H1 (cell line): Measurements from ENCODE around the gene KRT17. TPM values are rescaled to one million over a fixed set of nuclear protein-coding genes. Genes with fewer than 3 reads are reported as not detected.

Experiments used
- CTCF ChIA-PET: fragments of 300-600 bp; sonication (Branson Sonifier 250); formaldehyde crosslinking; loops from one replicate; lab custom pipeline; 2021; ENCODE audit not compliant: partially characterized antibody; lab: Charles Lee
- POLR2A ChIA-PET: fragments of 300-600 bp; sonication (Branson Sonifier 250); formaldehyde crosslinking; loops from one replicate; lab custom pipeline; 2021; ENCODE audit warnings: inconsistent platforms; ENCODE audit not compliant: partially characterized antibody; lab: Charles Lee
- DNase-seq, 2 experiments: peaks; one replicate each; pipeline versions ENCODE4 v3.0.0 to v3.0.0-alpha.2; 2010 to 2022; ENCODE audit warnings: low spot score in 2 of 2, low read depth in 1 of 2, mixed read lengths in 1 of 2
- FAIRE-seq: peaks from 2 replicates; lab custom pipeline; 2011; peaks lifted over from hg19 to GRCh38; lab: Jason Lieb, UNC
- H2AFZ ChIP-seq: 2 replicates; pipeline ENCODE4 v1.8.1; 2012; ENCODE audit warnings: low read length, inconsistent platforms
- H2AK5ac ChIP-seq: 2 replicates; pipeline ENCODE4 v1.6.1; 2013; ENCODE audit warnings: low read depth, low read length
- H2BK120ac ChIP-seq: replicated peaks from 2 replicates; pipeline ENCODE3; 2013; ENCODE audit warnings: low read depth, low read length, inconsistent platforms
- H2BK12ac ChIP-seq: 2 replicates; pipeline ENCODE4 v1.6.1; 2013; ENCODE audit warnings: low read depth, low read length
- H2BK15ac ChIP-seq: 2 replicates; pipeline ENCODE4 v1.6.1; 2013; ENCODE audit warnings: low read length
- H2BK20ac ChIP-seq: 2 replicates; pipeline ENCODE4 v1.6.1; 2013; ENCODE audit warnings: low read length
- H2BK5ac ChIP-seq: 2 replicates; pipeline ENCODE4 v1.6.1; 2013; ENCODE audit warnings: low read depth, low read length
- H3K14ac ChIP-seq: 2 replicates; pipeline ENCODE4 v1.6.1; 2013; ENCODE audit warnings: inconsistent platforms; ENCODE audit not compliant: insufficient read length
- H3K18ac ChIP-seq: 2 replicates; pipeline ENCODE4 v1.6.1; 2013; ENCODE audit warnings: low read length; ENCODE audit errors: extremely low read depth
- H3K23ac ChIP-seq: 2 replicates; pipeline ENCODE4 v1.6.1; 2013; ENCODE audit warnings: inconsistent platforms; ENCODE audit not compliant: insufficient read length
- H3K23me2 ChIP-seq: 2 replicates; pipeline ENCODE4 v1.6.1; 2013; ENCODE audit warnings: low read depth, low read length
- H3K27ac ChIP-seq: 2 replicates; pipeline ENCODE4 v1.6.1; 2011; ENCODE audit warnings: low read depth, low read length, inconsistent platforms
- H3K27me3 ChIP-seq, 4 experiments: replicated peaks in 1 of 4; 1 replicate in 1 of 4; 2 replicates in 3 of 4; pipeline versions ENCODE4 v1.6.1 to v1.8.1; 2011 to 2013; ENCODE audit warnings: low read length in 3 of 4, mild to moderate bottlenecking in 3 of 4, inconsistent platforms in 2 of 4, mixed read lengths in 2 of 4, moderate library complexity in 1 of 4; ENCODE audit not compliant: control insufficient read depth in 3 of 4, insufficient read depth in 3 of 4; ENCODE audit errors: extremely low read depth in 1 of 4
- H3K36me3 ChIP-seq, 4 experiments: 2 replicates each; pipeline versions ENCODE4 v1.6.1 to v1.8.1; 2011 to 2013; ENCODE audit warnings: mild to moderate bottlenecking in 4 of 4, low read length in 3 of 4, moderate library complexity in 2 of 4, control low read depth in 1 of 4, inconsistent platforms in 1 of 4; ENCODE audit not compliant: insufficient read depth in 4 of 4, control insufficient read depth in 2 of 4
- H3K4ac ChIP-seq: replicated peaks from 2 replicates; pipeline ENCODE3; 2013; ENCODE audit warnings: low read length, low read depth, mixed read lengths, inconsistent platforms; ENCODE audit not compliant: insufficient read length
- H3K4me1 ChIP-seq, 4 experiments: replicated peaks in 1 of 4; 1 replicate in 1 of 4; 2 replicates in 3 of 4; pipeline versions ENCODE4 v1.6.1 to v1.8.1; 2011 to 2013; ENCODE audit warnings: low read length in 3 of 4, inconsistent platforms in 2 of 4, mixed read lengths in 1 of 4; ENCODE audit not compliant: insufficient read depth in 4 of 4, control insufficient read depth in 3 of 4
- H3K4me2 ChIP-seq, 2 experiments: 2 replicates each; pipeline versions ENCODE4 v1.6.1 to v1.8.1; 2011 to 2013; ENCODE audit warnings: low read depth in 2 of 2, low read length in 2 of 2, control low read depth in 1 of 2, inconsistent platforms in 1 of 2, mild to moderate bottlenecking in 1 of 2; ENCODE audit not compliant: insufficient read depth in 1 of 2
- H3K4me3 ChIP-seq, 4 experiments: fragments of 200-600, 300-600 bp in 1 of 4; sonication (generic), shearing (Covaris generic), sonication (Bioruptor Twin) in 1 of 4; 2 replicates each; pipeline versions ENCODE4 v1.5.1 to v1.8.1; 2011 to 2016; ENCODE audit warnings: low read length in 4 of 4, low read depth in 3 of 4, control low read depth in 2 of 4, inconsistent platforms in 2 of 4, mild to moderate bottlenecking in 2 of 4, mixed read lengths in 1 of 4, moderate library complexity in 1 of 4; ENCODE audit not compliant: insufficient read depth in 2 of 4; ENCODE audit errors: extremely low read depth in 1 of 4
- H3K56ac ChIP-seq: replicated peaks from 2 replicates; pipeline ENCODE3; 2013; ENCODE audit warnings: low read depth, mild to moderate bottlenecking, mixed read lengths, low read length, inconsistent platforms; ENCODE audit not compliant: insufficient read length
- H3K79me1 ChIP-seq: 2 replicates; pipeline ENCODE4 v1.6.1; 2013; ENCODE audit warnings: low read depth, low read length, control low read depth
- H3K79me2 ChIP-seq, 2 experiments: 2 replicates each; pipeline versions ENCODE4 v1.6.1 to v1.8.1; 2012 to 2013; ENCODE audit warnings: low read length in 2 of 2, mild to moderate bottlenecking in 2 of 2, inconsistent platforms in 1 of 2; ENCODE audit not compliant: insufficient read depth in 2 of 2, control insufficient read depth in 1 of 2
- H3K9ac ChIP-seq, 4 experiments: replicated peaks in 1 of 4; 1 replicate in 1 of 4; 2 replicates in 3 of 4; pipeline versions ENCODE4 v1.6.1 to v1.8.1; 2011 to 2013; ENCODE audit warnings: low read depth in 3 of 4, low read length in 3 of 4, control low read depth in 2 of 4, mild to moderate bottlenecking in 2 of 4, moderate library complexity in 2 of 4, inconsistent platforms in 1 of 4; ENCODE audit errors: extremely low read depth in 1 of 4
- H3K9me3 ChIP-seq, 2 experiments: 2 replicates each; pipeline versions ENCODE4 v1.6.1 to v1.8.1; 2012 to 2013; ENCODE audit warnings: mild to moderate bottlenecking in 2 of 2, moderate library complexity in 2 of 2, control low read depth in 1 of 2, inconsistent platforms in 1 of 2, low read depth in 1 of 2, low read length in 1 of 2, mixed read lengths in 1 of 2; ENCODE audit not compliant: insufficient read depth in 2 of 2
- H4K20me1 ChIP-seq, 2 experiments: replicated peaks in 1 of 2; 2 replicates each; pipeline versions ENCODE3 to v1.8.1; 2011 to 2013; ENCODE audit warnings: inconsistent platforms in 2 of 2, low read length in 2 of 2, mild to moderate bottlenecking in 1 of 2; ENCODE audit not compliant: insufficient read depth in 2 of 2, control insufficient read depth in 1 of 2
- H4K5ac ChIP-seq: 2 replicates; pipeline ENCODE4 v1.6.1; 2013; ENCODE audit warnings: low read length, low read depth, mixed read lengths, inconsistent platforms; ENCODE audit not compliant: insufficient read length
- H4K8ac ChIP-seq: 2 replicates; pipeline ENCODE4 v1.8.0; 2013; ENCODE audit warnings: mild to moderate bottlenecking, moderate library complexity, low read length, inconsistent platforms; ENCODE audit not compliant: insufficient read depth; ENCODE audit errors: extremely low read depth
- H4K91ac ChIP-seq: replicated peaks from 2 replicates; pipeline ENCODE3; 2013; ENCODE audit warnings: low read length, mixed read lengths, inconsistent platforms; ENCODE audit not compliant: insufficient read length
- ATF2 ChIP-seq: IDR thresholded peaks from 2 replicates; pipeline ENCODE4 v1.6.1; 2012; ENCODE audit warnings: low read length, inconsistent platforms
- CHD2 ChIP-seq: IDR thresholded peaks from 2 replicates; pipeline ENCODE4 v1.6.1; 2012; ENCODE audit warnings: low read length, improper control_type of control experiment
- EGR1 ChIP-seq: IDR thresholded peaks from 2 replicates; pipeline ENCODE4 v1.6.1; 2011; ENCODE audit warnings: low read depth, low read length, borderline replicate concordance
- KDM4A ChIP-seq: IDR thresholded peaks from one replicate; pipeline ENCODE4 v1.7.1; 2012; ENCODE audit warnings: low read depth, mild to moderate bottlenecking, moderate library complexity, low read length, inconsistent platforms; ENCODE audit not compliant: severe bottlenecking
- PHF8 ChIP-seq: fragments of 200-600 bp; sonication (generic); conservative IDR thresholded peaks from 2 replicates; pipeline ENCODE4 v1.7.1; 2012; ENCODE audit warnings: low read depth, mild to moderate bottlenecking, inconsistent platforms, low read length, moderate library complexity
- RAD21 ChIP-seq, 2 experiments: IDR thresholded peaks in 1 of 2; conservative IDR thresholded peaks in 1 of 2; 2 replicates each; pipeline ENCODE4 v1.6.1; 2011; ENCODE audit warnings: low read depth in 2 of 2, low read length in 2 of 2, improper control_type of control experiment in 1 of 2, inconsistent platforms in 1 of 2, mild to moderate bottlenecking in 1 of 2, moderate library complexity in 1 of 2
- RNF2 ChIP-seq: fragments of 200-900, 300-1000 bp; sonication (generic); IDR thresholded peaks from 2 replicates; pipeline ENCODE4 v1.7.1; 2016; ENCODE audit warnings: borderline replicate concordance, low read depth, mild to moderate bottlenecking, antibody characterized with exemption, low read length; ENCODE audit not compliant: poor library complexity, severe bottlenecking; ENCODE audit errors: missing control alignments
- TAF1 ChIP-seq: IDR thresholded peaks from 2 replicates; pipeline ENCODE4 v1.6.1; 2011; ENCODE audit warnings: mild to moderate bottlenecking, low read depth, low read length
- TBP ChIP-seq: IDR thresholded peaks from 2 replicates; pipeline ENCODE4 v1.6.1; 2011; ENCODE audit warnings: low read depth, low read length, improper control_type of control experiment
- WGBS, 2 experiments: shearing (Covaris generic) in 1 of 2; methylation state at CpG; one replicate each; pipeline versions ENCODE4 v1.1.6 to v1.1.7; 2013 to 2015; ENCODE audit warnings: low lambda C conversion rate in 2 of 2, mixed read lengths in 2 of 2, inconsistent platforms in 1 of 2, low coverage in 1 of 2, missing lambda C conversion rate in 1 of 2; ENCODE audit not compliant: insufficient replicate concordance in 2 of 2, insufficient coverage in 1 of 2, insufficient read length in 1 of 2; ENCODE audit errors: extremely low coverage in 1 of 2, missing lambda C conversion rate in 1 of 2; 5-methylcytosine and 5-hydroxymethylcytosine counted together
- polyA plus RNA-seq, 7 experiments: library from polyadenylated mRNA; depleted of rRNA in 3 of 7; stranded (reverse) in 5 of 7; unstranded in 2 of 7; fragments of >200 nt in 5 of 7; fragments of 200-250 nt in 2 of 7; gene quantifications; 1 replicate in 5 of 7; 2 replicates in 1 of 7; 4 replicates in 1 of 7; pipeline versions ENCODE4 v1.2.1 to v1.2.3, GENCODE V29; 2011 to 2013; ENCODE audit warnings: missing spikeins in 2 of 7, mixed read lengths in 2 of 7
- total RNA-seq: library from RNA; stranded (reverse); fragmentation: NEBNext Ultra II Directional; extraction: Animal tissue kit (Norgen Biotek cat#: 25700); gene quantifications from 2 replicates; pipeline ENCODE4 v1.2.1, GENCODE V29; 2021

Gene KRT17
- total and polyA plus RNA-seq, 2 of the 8 experiments (the other 6 are each of a cell fraction or from before 2014, with no cell fraction given), result 0.50 to 0.95 TPM

GRCh38 chr17:41656249-41657023 is 32.1 kb upstream of the KRT17 start:
- H3K4me2 ChIP-seq, result no peak overlapping the region
- CTCF ChIA-PET, result interaction anchor here (0.6 to 20.4 kb wide), 6 partner anchors 9 to 170 kb away, joined by 3 to 492 read pairs (median 3); no protein-coding TSS in a partner anchor
- TF ChIP-seq TBP (no peak), EGR1 (no peak), RAD21 (IDR thresholded peaks at IDR 0.05 in 1 of 2, conservative IDR thresholded peaks at IDR 0.05 in 1 of 2; ENCODE audit: low read depth in 2 of 2, low read length in 2 of 2) (no peak), ATF2 (no peak), PHF8 (no peak), CHD2 (no peak), KDM4A (no peak), RNF2 (no peak), TAF1 (no peak)

More at GRCh38 chr17:41656249-41657023, 32.1 kb upstream of the KRT17 start:
- no peak overlapping the region for H3K27ac ChIP-seq
- H3K18ac ChIP-seq, result no peak overlapping the region; the same call in 1 of the 2 replicates
- no peak overlapping the region for H3K14ac ChIP-seq
- no peak overlapping the region for H3K56ac ChIP-seq
- no peak overlapping the region for H3K4ac ChIP-seq
- POLR2A ChIA-PET, result interaction anchor here (1.2 to 2.1 kb wide), 3 partner anchors 32 to 108 kb away, joined by 3 to 6 read pairs (median 3); partner anchors contain the start of gene EIF1
- H3K9ac ChIP-seq, result no peak overlapping the region
- no peak overlapping the region for H3K23ac ChIP-seq
- peak overlapping the region; percentile 92 for H4K8ac ChIP-seq
- H4K91ac ChIP-seq, result peak overlapping the region; percentile 20
- H3K23me2 ChIP-seq, result peaks cover 7% of the 10 kb centered on the region; the same call in 1 of the 2 replicates
- H3K4me3 ChIP-seq, result no peak overlapping the region
- no peak overlapping the region for H2BK120ac ChIP-seq
- H2BK12ac ChIP-seq, result peak overlapping the region; percentile 27; the same call in 1 of the 2 replicates
- H3K79me2 ChIP-seq, result no peaks in the 10 kb centered on the region
- no peak overlapping the region; the same call in 1 of the 2 replicates for H2BK15ac ChIP-seq
- H3K36me3 ChIP-seq, result no peaks in the 10 kb centered on the region
- H3K9me3 ChIP-seq, result no peaks in the 10 kb centered on the region
- 87% methylated on average over 16 of the region's 16 CpGs; no CpG with 5 or more reads in 1 of the 2 experiments for WGBS, 2 experiments
- no peak for FAIRE-seq
- H3K27me3 ChIP-seq, result no peaks in the 10 kb centered on the region
- peak overlapping the region; percentile 75 for H2BK5ac ChIP-seq
- no peak overlapping the region for H4K5ac ChIP-seq
- H2AFZ ChIP-seq, result 0 out of 2 replicates have a peak overlapping the region, but pooled peaks have one; percentile 4
- H3K79me1 ChIP-seq, result no peaks in the 10 kb centered on the region
- peak overlapping the region; percentile 61; the same call in 1 of the 2 replicates for H2BK20ac ChIP-seq
- peaks cover 0 to 24% (median 8%) of the 10 kb centered on the region in 4 experiments; a peak in 5 of 7 replicates for H3K4me1 ChIP-seq
- peaks cover 0 to 3% of the 10 kb centered on the region in 2 experiments for H4K20me1 ChIP-seq
- H2AK5ac ChIP-seq, result no peak overlapping the region
- no peak for DNase-seq
